AG09309 (cell line): ENCODE data around the gene BMP2K.

ENCODE experiments used
- DNase-seq: peaks from one replicate; pipeline ENCODE4 v3.0.0-alpha.2; 2010; ENCODE audit warnings: low read depth
- H3K4me3 ChIP-seq: 2 replicates; pipeline ENCODE4 v1.5.1; 2011; ENCODE audit warnings: mild to moderate bottlenecking, low read depth, low read length, moderate library complexity; ENCODE audit not compliant: control insufficient read depth
- TF ChIP-seq, protein P1 (sequence below): IDR thresholded peaks from 2 replicates; pipeline ENCODE4 v1.5.1; 2011; ENCODE audit warnings: mild to moderate bottlenecking, low read depth, low read length, inconsistent platforms; ENCODE audit not compliant: insufficient read depth, control insufficient read depth; ENCODE audit errors: missing control alignments

Gene BMP2K

DNA sequence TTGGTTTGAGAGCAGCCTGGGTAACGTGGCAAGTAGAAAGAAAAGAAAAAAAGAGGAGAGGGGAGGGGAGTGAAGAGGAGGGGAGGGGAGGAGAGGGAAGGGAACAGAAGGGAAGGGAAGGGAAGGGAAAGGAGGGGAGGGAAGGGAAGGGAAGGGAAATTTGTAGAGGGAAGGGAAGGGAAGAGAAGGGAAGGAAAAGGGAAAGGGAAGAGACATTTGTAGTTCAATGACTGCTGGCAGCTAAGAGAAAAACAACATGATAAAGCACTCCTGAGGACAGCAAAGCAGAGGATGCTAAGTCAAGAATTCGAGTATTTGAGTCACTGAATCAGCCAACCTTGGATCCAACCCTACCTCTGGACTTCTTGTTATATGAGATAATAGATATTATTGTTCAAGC is 38.2 kb upstream of the BMP2K start:
- DNase-seq, result no peak
- TF ChIP-seq, protein P1, sequence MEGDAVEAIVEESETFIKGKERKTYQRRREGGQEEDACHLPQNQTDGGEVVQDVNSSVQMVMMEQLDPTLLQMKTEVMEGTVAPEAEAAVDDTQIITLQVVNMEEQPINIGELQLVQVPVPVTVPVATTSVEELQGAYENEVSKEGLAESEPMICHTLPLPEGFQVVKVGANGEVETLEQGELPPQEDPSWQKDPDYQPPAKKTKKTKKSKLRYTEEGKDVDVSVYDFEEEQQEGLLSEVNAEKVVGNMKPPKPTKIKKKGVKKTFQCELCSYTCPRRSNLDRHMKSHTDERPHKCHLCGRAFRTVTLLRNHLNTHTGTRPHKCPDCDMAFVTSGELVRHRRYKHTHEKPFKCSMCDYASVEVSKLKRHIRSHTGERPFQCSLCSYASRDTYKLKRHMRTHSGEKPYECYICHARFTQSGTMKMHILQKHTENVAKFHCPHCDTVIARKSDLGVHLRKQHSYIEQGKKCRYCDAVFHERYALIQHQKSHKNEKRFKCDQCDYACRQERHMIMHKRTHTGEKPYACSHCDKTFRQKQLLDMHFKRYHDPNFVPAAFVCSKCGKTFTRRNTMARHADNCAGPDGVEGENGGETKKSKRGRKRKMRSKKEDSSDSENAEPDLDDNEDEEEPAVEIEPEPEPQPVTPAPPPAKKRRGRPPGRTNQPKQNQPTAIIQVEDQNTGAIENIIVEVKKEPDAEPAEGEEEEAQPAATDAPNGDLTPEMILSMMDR, result no peak

DNA sequence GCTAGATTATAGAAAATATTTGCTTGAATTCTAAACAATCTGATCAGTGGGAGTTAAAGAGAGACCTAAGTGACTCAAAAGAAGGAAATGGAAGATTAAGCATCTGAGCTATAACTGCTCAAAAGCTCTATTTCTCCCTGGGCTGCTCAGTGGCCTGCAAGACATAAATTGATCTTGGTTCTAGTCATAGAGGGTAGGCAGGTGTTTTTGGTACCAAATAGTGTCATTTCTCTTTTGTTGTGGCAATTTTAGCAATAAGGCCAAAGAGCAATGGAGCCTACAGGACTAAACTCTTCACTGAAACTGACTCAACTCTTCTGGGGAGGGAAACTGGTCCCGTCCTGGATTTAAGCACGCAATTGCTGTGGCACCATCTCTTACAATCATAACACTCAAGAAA is 33.9 kb upstream of the BMP2K start:
- TF ChIP-seq, protein P1, result no peak
- H3K4me3 ChIP-seq, result no peak overlapping the region
- DNase-seq, result no peak

More for the DNA sequence above, 38.2 kb upstream of the BMP2K start:
- H3K4me3 ChIP-seq, result no peak overlapping the region

DNA sequence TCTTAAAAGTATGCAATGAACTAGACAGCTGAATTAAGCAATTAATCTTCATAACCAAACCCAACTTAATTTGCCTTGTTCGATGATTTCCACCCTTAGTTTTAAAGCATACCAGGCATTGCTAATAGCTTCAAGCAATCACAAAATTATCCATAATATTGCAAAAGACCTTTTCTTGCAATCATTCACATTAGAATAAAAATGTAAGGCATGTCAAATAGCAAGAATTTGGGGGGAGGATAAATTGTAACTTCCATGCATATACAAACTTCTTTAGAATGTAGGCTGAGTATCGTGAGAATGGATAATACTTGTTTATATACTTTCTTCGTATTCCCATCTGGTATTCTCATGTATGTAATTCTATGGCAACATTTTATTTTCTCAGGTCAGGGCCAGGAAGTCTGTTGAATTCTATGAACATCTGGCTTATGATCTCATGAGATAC is 28.7 kb upstream of the BMP2K start:
- peak; percentile 24 for DNase-seq
- H3K4me3 ChIP-seq, result no peak overlapping the region
- TF ChIP-seq, protein P1, result no peak

DNA sequence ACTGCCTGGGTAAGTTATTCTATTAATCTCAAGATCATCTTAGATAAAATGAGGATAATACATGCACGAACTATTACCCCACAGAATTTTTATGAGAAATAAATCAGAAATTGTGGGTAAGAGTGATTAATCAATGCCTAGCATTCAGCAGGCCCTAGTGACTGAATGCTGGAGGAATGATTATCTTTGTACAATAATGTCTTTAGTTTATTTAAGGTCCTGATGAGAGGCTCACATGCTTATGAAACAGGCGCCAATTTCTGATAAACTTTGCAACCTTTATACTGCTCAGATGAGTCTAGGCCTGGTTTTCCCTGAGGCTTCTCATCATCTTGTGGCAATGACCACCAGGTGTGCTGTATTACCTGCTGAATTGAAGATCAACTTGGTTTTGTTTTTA is 27.8 kb upstream of the BMP2K start:
- DNase-seq, result peak; percentile 7
- no peak overlapping the region for H3K4me3 ChIP-seq
- TF ChIP-seq, protein P1, result no peak

DNA sequence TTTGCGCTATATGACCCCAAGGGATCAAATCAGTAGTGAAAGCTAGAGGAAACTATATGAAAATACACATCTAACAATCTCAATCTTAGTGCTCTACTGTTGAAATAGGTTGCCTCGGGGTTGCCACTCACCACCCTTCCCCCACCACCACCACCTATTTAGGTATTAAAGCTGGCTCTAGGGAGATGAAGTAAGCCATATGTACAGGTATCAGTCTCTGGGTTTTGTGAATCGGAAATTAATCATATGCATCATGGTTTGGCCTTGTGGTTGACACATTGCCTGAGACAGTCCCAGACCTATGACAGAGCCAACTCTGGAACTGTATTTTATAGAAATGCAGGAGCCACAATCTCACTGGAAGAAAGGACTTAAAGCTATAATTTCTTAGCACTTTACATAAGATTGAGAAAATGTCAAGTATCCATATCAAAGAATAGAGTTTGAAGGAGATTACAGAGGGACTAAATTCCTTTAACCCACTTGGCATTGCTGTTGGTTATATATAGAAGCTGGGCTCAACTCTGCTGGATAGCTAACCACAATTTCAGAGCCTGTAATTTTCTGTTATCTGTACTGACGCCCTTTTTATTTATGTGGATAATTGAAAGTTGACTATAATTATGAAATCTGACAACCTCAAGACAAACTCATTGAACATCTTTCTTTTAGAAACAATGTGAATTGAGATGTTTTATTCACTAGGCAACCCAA is 26.7 kb upstream of the BMP2K start:
- no peak overlapping the region for H3K4me3 ChIP-seq
- TF ChIP-seq, protein P1, result no peak
- no peak for DNase-seq

DNA sequence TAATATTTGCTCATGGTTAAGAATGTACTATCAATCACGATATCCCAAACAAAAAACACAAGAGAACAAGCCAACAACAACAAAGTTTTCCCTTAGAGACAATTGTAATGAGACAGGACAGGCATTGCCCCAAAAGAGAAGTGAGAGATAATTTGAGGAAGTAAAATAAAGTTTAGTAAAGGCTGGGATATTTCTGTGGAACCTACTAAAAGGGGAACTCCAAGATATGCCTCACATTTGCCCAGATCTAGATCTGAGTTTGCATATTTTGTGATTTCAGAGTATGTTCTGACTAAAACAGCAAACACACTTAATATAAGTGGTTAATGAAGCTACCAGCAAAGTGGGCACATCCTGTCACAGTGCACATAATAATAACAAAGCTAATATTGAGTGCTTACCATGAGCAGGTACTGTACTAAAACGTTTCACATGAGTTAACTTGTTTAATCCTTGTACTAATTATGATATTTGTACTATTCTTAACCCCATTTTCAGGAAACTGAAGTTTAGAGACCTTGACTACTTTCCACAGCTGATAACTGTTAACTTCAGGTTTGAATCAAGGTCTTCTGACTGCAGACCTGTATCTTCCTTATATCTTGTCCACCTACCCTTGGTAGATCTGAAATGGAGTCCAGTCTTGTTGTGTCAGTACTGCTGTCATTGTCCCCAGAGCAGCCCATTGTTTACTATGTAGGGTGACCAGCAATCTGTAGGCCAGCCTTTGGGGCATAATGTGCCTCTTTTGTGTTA is 26.0 kb upstream of the BMP2K start:
- TF ChIP-seq, protein P1, result no peak
- DNase-seq, result no peak
- H3K4me3 ChIP-seq, result no peak overlapping the region
